Neural progenitor cell (in vitro differentiated cells): ENCODE measurements around the gene OTULIN.

ENCODE experiments used
- CTCF ChIP-seq: fragments of 200-600 bp; sonication (generic); IDR thresholded peaks from 2 replicates; pipeline ENCODE4 v1.5.1; 2017; ENCODE audit warnings: antibody characterized with exemption, mild to moderate bottlenecking
- EZH2 ChIP-seq: fragments of 200-600 bp; sonication (generic); IDR thresholded peaks from 2 replicates; pipeline ENCODE4 v1.6.1; 2017; ENCODE audit warnings: antibody characterized with exemption, mild to moderate bottlenecking, moderate library complexity

DNA sequence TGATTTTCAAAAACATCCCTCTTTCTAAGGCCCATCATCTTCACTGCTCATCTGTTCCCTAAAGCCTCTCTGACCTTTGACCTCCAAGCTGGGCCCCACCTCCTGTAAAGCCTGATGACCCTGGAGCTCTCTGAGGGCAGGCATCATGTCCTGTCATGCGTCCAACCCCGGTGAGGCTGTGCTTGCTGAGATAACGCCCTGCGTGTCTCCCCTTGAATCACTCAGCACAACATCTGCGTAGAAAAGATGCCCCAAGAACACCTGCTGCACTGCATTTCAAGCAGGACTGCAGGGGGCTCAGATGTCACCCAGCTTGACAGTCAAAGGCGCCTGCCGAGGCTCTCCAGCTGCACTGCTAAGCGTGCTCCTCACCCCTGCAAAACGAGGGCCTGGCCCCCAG is 78.0 kb downstream of the OTULIN start:
- no peak for TF ChIP-seq CTCF
- TF ChIP-seq EZH2, result no peak
